C4-2B (cell line): ENCODE data around the gene TMOD1.

ENCODE experiments used
- H3K27ac ChIP-seq: fragments of 450-650 bp; 2 replicates; pipeline ENCODE4 v1.5.1; 2017
- CTCF ChIP-seq: fragments of 450-650 bp; conservative IDR thresholded peaks from 2 replicates; pipeline ENCODE4 v1.5.1; 2017; ENCODE audit warnings: mild to moderate bottlenecking
- ZFX ChIP-seq: fragments of 450-650 bp; IDR thresholded peaks from 2 replicates; pipeline ENCODE4 v1.6.1; 2017

The TMOD1 gene

GRCh38 chr9:97521576-97522333, 20.3 kb downstream of the TMOD1 start:
- TF ChIP-seq CTCF (no peak), ZFX (no peak)

GRCh38 chr9:97524424-97524823, 23.0 kb downstream of the TMOD1 start:
- TF ChIP-seq CTCF (no peak), ZFX (no peak)
- no peak overlapping the region for H3K27ac ChIP-seq

More at GRCh38 chr9:97521576-97522333, 20.3 kb downstream of the TMOD1 start:
- H3K27ac ChIP-seq = no peak overlapping the region

- TF ChIP-seq ZFX = no peak
- no peak for TF ChIP-seq CTCF
Measured at GRCh38 chr9:97525451-97525850, 24.0 kb downstream of the TMOD1 start.

GRCh38 chr9:97526895-97527575, 25.6 kb downstream of the TMOD1 start:
- TF ChIP-seq ZFX (no peak), CTCF (no peak)

More at GRCh38 chr9:97525451-97525850, 24.0 kb downstream of the TMOD1 start:
- H3K27ac ChIP-seq = no peak overlapping the region

GRCh38 chr9:97527626-97528528, 26.4 kb downstream of the TMOD1 start:
- no peak overlapping the region for H3K27ac ChIP-seq
- no peak for TF ChIP-seq ZFX
- no peak for TF ChIP-seq CTCF

More at GRCh38 chr9:97526895-97527575, 25.6 kb downstream of the TMOD1 start:
- no peak overlapping the region for H3K27ac ChIP-seq

- H3K27ac ChIP-seq = no peak overlapping the region
Measured at GRCh38 chr9:97528529-97529230, 27.2 kb downstream of the TMOD1 start.

More at GRCh38 chr9:97528529-97529230, 27.2 kb downstream of the TMOD1 start:
- TF ChIP-seq CTCF (no peak), ZFX (no peak)
